Mesenchymal stem cell (in vitro differentiated cells and primary cell): ENCODE results near the gene PPP1R14B.

Experiments used
- DNase-seq: peaks from one replicate; pipeline ENCODE4 v3.0.0-alpha.2; 2013
- H2AFZ ChIP-seq: one replicate; pipeline ENCODE4 v1.6.1; 2013; ENCODE audit warnings: low read depth, mild to moderate bottlenecking, control low read depth, inconsistent platforms, low read length, moderate library complexity
- H2AK5ac ChIP-seq: 2 replicates; pipeline ENCODE4 v1.6.1; 2013; ENCODE audit warnings: low read length, moderate library complexity, mild to moderate bottlenecking, inconsistent platforms; ENCODE audit not compliant: severe bottlenecking
- H2BK120ac ChIP-seq: one replicate; pipeline ENCODE4 v1.6.1; 2013; ENCODE audit warnings: low read depth, mild to moderate bottlenecking, inconsistent platforms, low read length, moderate library complexity
- H2BK12ac ChIP-seq, 2 experiments: one replicate each; pipeline ENCODE4 v1.6.1; 2013; ENCODE audit warnings: inconsistent platforms in 2 of 2, low read length in 2 of 2, mild to moderate bottlenecking in 2 of 2, moderate library complexity in 2 of 2, control low read depth in 1 of 2
- H2BK15ac ChIP-seq: one replicate; pipeline ENCODE4 v1.6.1; 2013; ENCODE audit warnings: mild to moderate bottlenecking, low read depth, inconsistent platforms; ENCODE audit not compliant: poor library complexity, severe bottlenecking
- H2BK5ac ChIP-seq: 2 replicates; pipeline ENCODE4 v1.6.1; 2013; ENCODE audit warnings: low read depth, mild to moderate bottlenecking, low read length, control low read depth, inconsistent platforms; ENCODE audit not compliant: poor library complexity, severe bottlenecking
- H3K14ac ChIP-seq, 2 experiments: one replicate each; pipeline ENCODE4 v1.6.1; 2013; ENCODE audit warnings: inconsistent platforms in 2 of 2, low read length in 2 of 2, control low read depth in 1 of 2, mild to moderate bottlenecking in 1 of 2, moderate library complexity in 1 of 2
- H3K18ac ChIP-seq, 2 experiments: one replicate each; pipeline ENCODE4 v1.6.1; 2013; ENCODE audit warnings: inconsistent platforms in 2 of 2, low read length in 2 of 2, control low read depth in 1 of 2, low read depth in 1 of 2, mild to moderate bottlenecking in 1 of 2
- H3K23ac ChIP-seq, 2 experiments: one replicate each; pipeline ENCODE4 v1.6.1; 2013; ENCODE audit warnings: inconsistent platforms in 2 of 2, low read length in 2 of 2, mild to moderate bottlenecking in 2 of 2, moderate library complexity in 2 of 2, control low read depth in 1 of 2
- H3K27ac ChIP-seq: 2 replicates; pipeline ENCODE4 v1.5.1; 2013; ENCODE audit warnings: mild to moderate bottlenecking, moderate library complexity, low read length, control low read depth, inconsistent platforms; ENCODE audit not compliant: poor library complexity, severe bottlenecking
- H3K27me3 ChIP-seq, 2 experiments: 2 replicates each; pipeline versions ENCODE4 v1.6.1 to v1.7.0; 2013; ENCODE audit warnings: low read length in 2 of 2, mild to moderate bottlenecking in 2 of 2, moderate library complexity in 2 of 2, control low read depth in 1 of 2, inconsistent platforms in 1 of 2; ENCODE audit not compliant: control insufficient read depth in 1 of 2, insufficient read depth in 1 of 2
- H3K36me3 ChIP-seq, 2 experiments: 2 replicates each; pipeline versions ENCODE4 v1.6.1 to v1.7.0; 2013; ENCODE audit warnings: low read length in 2 of 2, control low read depth in 1 of 2, inconsistent platforms in 1 of 2, low read depth in 1 of 2, mild to moderate bottlenecking in 1 of 2; ENCODE audit not compliant: insufficient read depth in 2 of 2, control insufficient read depth in 1 of 2
- H3K4ac ChIP-seq, 2 experiments: one replicate each; pipeline ENCODE4 v1.6.1; 2013; ENCODE audit warnings: inconsistent platforms in 2 of 2, low read length in 2 of 2, mild to moderate bottlenecking in 2 of 2, moderate library complexity in 2 of 2, control low read depth in 1 of 2, low read depth in 1 of 2
- H3K4me1 ChIP-seq: 2 replicates; pipeline ENCODE4 v1.6.1; 2013; ENCODE audit warnings: low read depth, low read length, control low read depth; ENCODE audit not compliant: control insufficient read depth, insufficient read depth
- H3K4me2 ChIP-seq: 2 replicates; pipeline ENCODE4 v1.6.1; 2013; ENCODE audit warnings: low read length, mild to moderate bottlenecking, inconsistent platforms; ENCODE audit not compliant: poor library complexity, severe bottlenecking
- H3K4me3 ChIP-seq, 2 experiments: 2 replicates each; pipeline versions ENCODE4 v1.5.1 to v1.7.0; 2013; ENCODE audit warnings: low read length in 2 of 2, mild to moderate bottlenecking in 2 of 2, control low read depth in 1 of 2, low read depth in 1 of 2; ENCODE audit not compliant: insufficient read depth in 1 of 2
- H3K79me1 ChIP-seq: replicated peaks from 2 replicates; pipeline ENCODE4 v1.6.1; 2013; ENCODE audit warnings: mild to moderate bottlenecking, control low read depth, low read length, inconsistent platforms; ENCODE audit not compliant: poor library complexity, severe bottlenecking
- H3K9ac ChIP-seq: 2 replicates; pipeline ENCODE4 v1.7.0; 2013; ENCODE audit warnings: mild to moderate bottlenecking, low read length, moderate library complexity
- H3K9me3 ChIP-seq: 2 replicates; pipeline ENCODE4 v1.7.0; 2013; ENCODE audit warnings: mild to moderate bottlenecking, low read length; ENCODE audit not compliant: control insufficient read depth
- H4K8ac ChIP-seq: one replicate; pipeline ENCODE4 v1.6.1; 2013; ENCODE audit warnings: inconsistent platforms, mild to moderate bottlenecking, low read length, moderate library complexity
- H4K91ac ChIP-seq: one replicate; pipeline ENCODE4 v1.6.1; 2013; ENCODE audit warnings: mild to moderate bottlenecking, low read length, inconsistent platforms
- WGBS: methylation state at CpG from one replicate; pipeline ENCODE4 v1.1.7; 2013; ENCODE audit warnings: mixed read lengths; 5-methylcytosine and 5-hydroxymethylcytosine counted together

The PPP1R14B gene

GRCh38 chr11:64253481-64253880 is 6.7 kb upstream of the PPP1R14B start:
- no peak for DNase-seq
- Histone ChIP-seq H2BK15ac (no peak overlapping the region), H3K23ac (peak overlapping the region in 1 of 2 experiments; percentile 49), H4K8ac (no peak overlapping the region), H2BK5ac (no peak overlapping the region), H3K9me3 (no peaks in the 10 kb centered on the region), H2BK12ac (no peak overlapping the region), H3K79me1 (peaks cover 34% of the 10 kb centered on the region), H3K18ac (no peak overlapping the region), H2AFZ (no peak overlapping the region), H2BK120ac (no peak overlapping the region), H3K4me1 (peaks cover 33% of the 10 kb centered on the region), H3K4me3 (no peak overlapping the region), H3K9ac (no peak overlapping the region), H3K27ac (no peak overlapping the region), H3K27me3 (no peaks in the 10 kb centered on the region), H3K36me3 (peaks cover 31 to 43% of the 10 kb centered on the region in 2 experiments), H2AK5ac (no peak overlapping the region), H4K91ac (no peak overlapping the region), H3K14ac (no peak overlapping the region), H3K4me2 (no peak overlapping the region), H3K4ac (no peak overlapping the region)
- WGBS, result 85% methylated on average over 5 of the region's 5 CpGs

GRCh38 chr11:64253043-64253442 is 6.3 kb upstream of the PPP1R14B start:
- Histone ChIP-seq H3K4me1 (peaks cover 33% of the 10 kb centered on the region), H3K36me3 (peaks cover 27 to 38% of the 10 kb centered on the region in 2 experiments), H3K79me1 (peaks cover 31% of the 10 kb centered on the region), H2AFZ (no peak overlapping the region), H3K9me3 (no peaks in the 10 kb centered on the region), H2BK15ac (no peak overlapping the region), H2BK120ac (no peak overlapping the region), H3K4me3 (peak overlapping the region in 1 of 2 experiments; percentile 85), H3K27ac (no peak overlapping the region), H3K18ac (no peak overlapping the region), H4K91ac (no peak overlapping the region), H2BK12ac (no peak overlapping the region), H2BK5ac (no peak overlapping the region), H3K9ac (peak overlapping the region; percentile 38), H3K14ac (no peak overlapping the region), H3K4me2 (peak overlapping the region; percentile 17), H3K23ac (no peak overlapping the region), H4K8ac (no peak overlapping the region), H2AK5ac (peak overlapping the region; percentile 10), H3K27me3 (no peaks in the 10 kb centered on the region), H3K4ac (no peak overlapping the region)
- 85% methylated on average over 8 of the region's 8 CpGs for WGBS
- DNase-seq, result no peak

GRCh38 chr11:64252003-64252872 is 5.5 kb upstream of the PPP1R14B start:
- peak overlapping the region; percentile 28 for H2BK15ac ChIP-seq
- no peak overlapping the region for H2BK5ac ChIP-seq
- H3K4ac ChIP-seq, result peak overlapping the region in 1 of 2 experiments; percentile 85
- H3K79me1 ChIP-seq, result peaks cover 31% of the 10 kb centered on the region
- peak overlapping the region; percentile 21 for H4K8ac ChIP-seq
- H2BK120ac ChIP-seq, result peak overlapping the region; percentile 42
- peaks cover 21 to 31% of the 10 kb centered on the region in 2 experiments for H3K36me3 ChIP-seq
- H3K4me1 ChIP-seq, result peaks cover 37% of the 10 kb centered on the region
- no peaks in the 10 kb centered on the region for H3K9me3 ChIP-seq
- peak overlapping the region; percentile 29 for H2AFZ ChIP-seq
- H3K9ac ChIP-seq, result peak overlapping the region; percentile 91
- peak overlapping the region; percentile 28 to 96 for H3K14ac ChIP-seq
- H2BK12ac ChIP-seq, result peak overlapping the region; percentile 38 to 45
- peak overlapping the region; percentile 78 to 85 for H3K4me3 ChIP-seq
- H3K18ac ChIP-seq, result peak overlapping the region; percentile 40 to 71
- 5% methylated on average over 19 of the region's 23 CpGs for WGBS
- H4K91ac ChIP-seq, result peak overlapping the region; percentile 36
- no peak overlapping the region for H3K23ac ChIP-seq
- peak overlapping the region; percentile 38 for H2AK5ac ChIP-seq
- H3K27ac ChIP-seq, result no peak overlapping the region
- peak overlapping the region; percentile 92 for H3K4me2 ChIP-seq
- peak; percentile 51 for DNase-seq
- H3K27me3 ChIP-seq, result no peaks in the 10 kb centered on the region

- Histone ChIP-seq H3K9me3 (no peaks in the 10 kb centered on the region), H2BK12ac (no peak overlapping the region), H3K27me3 (no peaks in the 10 kb centered on the region), H3K4me3 (peak overlapping the region; percentile 78 to 85), H3K4me1 (peaks cover 37% of the 10 kb centered on the region), H2BK5ac (no peak overlapping the region), H3K36me3 (peaks cover 20 to 29% of the 10 kb centered on the region in 2 experiments), H3K14ac (peak overlapping the region; percentile 28 to 96), H3K4ac (peak overlapping the region in 1 of 2 experiments; percentile 64), H3K9ac (peak overlapping the region; percentile 91), H2BK120ac (peak overlapping the region; percentile 42), H3K79me1 (peaks cover 31% of the 10 kb centered on the region), H2AFZ (peak overlapping the region; percentile 29), H4K8ac (no peak overlapping the region), H4K91ac (no peak overlapping the region), H3K27ac (no peak overlapping the region), H2AK5ac (no peak overlapping the region), H3K23ac (no peak overlapping the region), H3K18ac (peak overlapping the region; percentile 40 to 71), H3K4me2 (peak overlapping the region; percentile 92), H2BK15ac (peak overlapping the region; percentile 28)
- under 1% methylated on average over 18 of the region's 18 CpGs for WGBS
- DNase-seq, result no peak
Measured at GRCh38 chr11:64251753-64252002, 4.9 kb upstream of the PPP1R14B start.
